Stimulated activated naive CD8-positive, alpha-beta T cell treated with anti-CD3 and anti-CD28 coated beads, Interleukin-15, Interleukin-2, amounts not matched to agents 100 ng/mL and 50 ng/mL, for 24 hours (primary cell): ENCODE data around the gene LRP1B.

Source experiments
- H3K27ac Mint-ChIP-seq: one replicate; pipeline ENCODE4 v1.8.0; 2021; ENCODE audit warnings: mild to moderate bottlenecking, mixed read lengths
- H3K27me3 Mint-ChIP-seq: one replicate; pipeline ENCODE4 v1.8.0; 2021; ENCODE audit warnings: mixed read lengths
- H3K36me3 Mint-ChIP-seq: one replicate; pipeline ENCODE4 v1.8.0; 2021; ENCODE audit warnings: low read depth, mixed read lengths
- H3K4me1 Mint-ChIP-seq: one replicate; pipeline ENCODE4 v1.8.0; 2021; ENCODE audit warnings: low read depth, mixed read lengths
- H3K4me3 Mint-ChIP-seq: one replicate; pipeline ENCODE4 v1.8.0; 2021; ENCODE audit warnings: mild to moderate bottlenecking, mixed read lengths
- H3K9me3 Mint-ChIP-seq: one replicate; pipeline ENCODE4 v1.8.0; 2021; ENCODE audit warnings: mixed read lengths

The LRP1B gene

DNA sequence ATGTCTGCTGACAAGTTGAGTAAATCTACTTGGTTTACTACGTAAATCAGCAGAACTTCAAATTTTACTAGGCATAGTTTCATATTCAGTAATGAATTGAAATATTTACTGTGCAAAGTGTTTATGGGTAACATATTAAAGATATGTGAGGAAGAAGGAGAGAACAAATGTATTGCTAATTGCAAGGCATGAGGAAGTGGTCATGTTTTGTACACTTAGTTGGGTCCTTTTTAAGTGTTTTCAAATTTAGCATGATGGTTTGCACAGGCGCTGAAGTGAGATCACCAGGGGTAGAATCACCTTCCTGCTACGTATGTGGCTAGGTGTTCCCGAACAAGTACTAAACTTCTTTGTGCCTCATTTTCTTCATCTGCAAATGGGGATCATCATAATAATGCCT lies 1534.4 kb downstream of the LRP1B start:
- Mint-ChIP-seq H3K9me3 (peaks cover 3% of the 10 kb centered on the region), H3K27ac (no peak overlapping the region), H3K36me3 (no peaks in the 10 kb centered on the region)

DNA sequence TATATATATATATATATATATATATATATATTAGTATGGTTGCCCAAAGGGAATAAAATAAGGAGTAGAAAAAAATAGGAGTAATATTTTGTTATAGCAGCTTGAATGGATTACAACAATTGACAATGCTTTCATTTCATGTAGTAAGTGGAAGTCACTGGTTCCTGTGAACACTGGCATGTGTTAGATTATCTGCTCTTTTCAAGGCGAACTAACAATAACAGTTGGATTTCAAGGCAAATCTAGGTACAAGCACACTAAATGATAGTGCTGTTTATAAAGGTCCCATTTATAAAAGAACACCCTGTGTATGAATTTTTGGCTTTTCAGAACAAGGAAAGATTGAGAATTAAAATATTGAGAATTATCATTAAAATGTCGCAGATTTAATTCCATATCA lies 1535.7 kb downstream of the LRP1B start:
- Mint-ChIP-seq H3K27me3 (no peaks in the 10 kb centered on the region), H3K36me3 (no peaks in the 10 kb centered on the region), H3K9me3 (peaks cover 3% of the 10 kb centered on the region), H3K4me1 (no peaks in the 10 kb centered on the region), H3K27ac (no peak overlapping the region), H3K4me3 (no peak overlapping the region)

More for the DNA sequence above, 1534.4 kb downstream of the LRP1B start:
- Mint-ChIP-seq H3K4me3 (no peak overlapping the region), H3K4me1 (no peaks in the 10 kb centered on the region), H3K27me3 (no peaks in the 10 kb centered on the region)

DNA sequence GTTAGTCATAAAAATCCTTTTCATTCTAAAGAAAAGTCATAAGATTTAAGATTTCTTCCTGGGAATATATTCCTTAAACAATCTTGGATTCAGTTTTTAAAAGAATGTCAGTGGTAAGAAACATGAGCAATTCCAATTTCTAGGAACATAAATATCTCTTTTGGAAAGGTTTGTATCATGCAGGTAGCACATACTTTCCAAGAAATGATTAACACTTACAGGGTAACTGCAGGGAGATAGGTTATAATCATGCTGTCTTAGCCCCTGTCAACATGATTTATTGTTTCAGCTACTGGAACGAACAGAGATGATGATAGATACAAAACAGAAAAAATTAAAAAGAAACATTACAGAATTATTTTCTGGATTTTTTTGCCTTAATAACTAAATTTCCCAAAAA lies 1537.7 kb downstream of the LRP1B start:
- H3K9me3 Mint-ChIP-seq = peaks cover 3% of the 10 kb centered on the region
- H3K27ac Mint-ChIP-seq = no peak overlapping the region
- H3K4me3 Mint-ChIP-seq = no peak overlapping the region
- H3K4me1 Mint-ChIP-seq = no peaks in the 10 kb centered on the region
- no peaks in the 10 kb centered on the region for H3K27me3 Mint-ChIP-seq
- H3K36me3 Mint-ChIP-seq = no peaks in the 10 kb centered on the region

DNA sequence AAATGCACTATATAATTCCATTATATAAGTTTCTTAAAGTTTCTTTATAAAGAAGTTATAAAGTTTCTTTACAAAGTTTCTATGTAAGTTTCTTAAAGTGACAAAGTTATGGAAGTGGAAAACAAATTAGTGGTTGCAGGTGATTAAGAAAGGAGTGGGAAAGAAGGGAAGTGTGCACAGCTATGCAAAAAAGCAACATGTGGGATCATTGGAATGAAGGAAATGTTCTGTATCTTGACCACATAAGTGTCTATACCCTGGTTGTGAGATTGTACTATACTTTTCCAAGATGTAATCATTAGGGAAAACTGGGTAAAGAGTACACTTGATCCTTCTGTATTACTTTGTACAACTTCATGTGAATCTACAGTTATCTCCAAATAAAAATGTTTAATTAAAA lies 1541.1 kb downstream of the LRP1B start:
- no peaks in the 10 kb centered on the region for H3K36me3 Mint-ChIP-seq
- H3K9me3 Mint-ChIP-seq = peaks cover 4% of the 10 kb centered on the region
- H3K4me1 Mint-ChIP-seq = no peaks in the 10 kb centered on the region
- H3K4me3 Mint-ChIP-seq = no peak overlapping the region
- H3K27ac Mint-ChIP-seq = no peak overlapping the region
- no peaks in the 10 kb centered on the region for H3K27me3 Mint-ChIP-seq

DNA sequence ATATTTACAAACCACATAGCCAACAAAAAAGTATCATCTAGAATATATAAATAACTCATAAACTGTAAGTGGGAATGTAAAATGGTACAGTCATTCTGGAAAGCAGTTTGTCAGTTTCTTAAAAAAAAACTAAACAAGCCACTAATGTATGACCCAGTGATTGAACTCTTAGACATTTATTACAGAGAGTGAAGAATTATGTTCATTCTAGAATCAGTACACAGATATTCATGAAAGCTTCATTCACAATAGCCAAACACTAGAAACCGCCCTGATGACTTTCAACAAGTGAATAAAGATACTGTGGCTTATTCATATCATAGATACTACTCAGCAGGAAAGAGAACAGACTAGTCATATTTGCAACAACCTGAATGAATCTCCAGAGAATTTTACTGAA lies 1541.5 kb downstream of the LRP1B start:
- Mint-ChIP-seq H3K36me3 (no peaks in the 10 kb centered on the region), H3K9me3 (peaks cover 4% of the 10 kb centered on the region), H3K27ac (no peak overlapping the region), H3K27me3 (no peaks in the 10 kb centered on the region), H3K4me3 (no peak overlapping the region), H3K4me1 (no peaks in the 10 kb centered on the region)

- Mint-ChIP-seq H3K36me3 (no peaks in the 10 kb centered on the region), H3K4me3 (no peak overlapping the region), H3K9me3 (peaks cover 4% of the 10 kb centered on the region), H3K4me1 (no peaks in the 10 kb centered on the region), H3K27ac (no peak overlapping the region), H3K27me3 (no peaks in the 10 kb centered on the region)
Measured at GRCh38 chr2:140586379-140586778, 1544.4 kb downstream of the LRP1B start.

GRCh38 chr2:140585016-140585415 lies 1545.8 kb downstream of the LRP1B start:
- no peak overlapping the region for H3K27ac Mint-ChIP-seq
- no peaks in the 10 kb centered on the region for H3K36me3 Mint-ChIP-seq
- peaks cover 4% of the 10 kb centered on the region for H3K9me3 Mint-ChIP-seq
- no peak overlapping the region for H3K4me3 Mint-ChIP-seq
- H3K27me3 Mint-ChIP-seq = no peaks in the 10 kb centered on the region
- H3K4me1 Mint-ChIP-seq = no peaks in the 10 kb centered on the region

GRCh38 chr2:140584471-140584870 lies 1546.3 kb downstream of the LRP1B start:
- Mint-ChIP-seq H3K36me3 (no peaks in the 10 kb centered on the region), H3K4me1 (no peaks in the 10 kb centered on the region), H3K27ac (no peak overlapping the region), H3K9me3 (peaks cover 4% of the 10 kb centered on the region), H3K27me3 (no peaks in the 10 kb centered on the region), H3K4me3 (no peak overlapping the region)

DNA sequence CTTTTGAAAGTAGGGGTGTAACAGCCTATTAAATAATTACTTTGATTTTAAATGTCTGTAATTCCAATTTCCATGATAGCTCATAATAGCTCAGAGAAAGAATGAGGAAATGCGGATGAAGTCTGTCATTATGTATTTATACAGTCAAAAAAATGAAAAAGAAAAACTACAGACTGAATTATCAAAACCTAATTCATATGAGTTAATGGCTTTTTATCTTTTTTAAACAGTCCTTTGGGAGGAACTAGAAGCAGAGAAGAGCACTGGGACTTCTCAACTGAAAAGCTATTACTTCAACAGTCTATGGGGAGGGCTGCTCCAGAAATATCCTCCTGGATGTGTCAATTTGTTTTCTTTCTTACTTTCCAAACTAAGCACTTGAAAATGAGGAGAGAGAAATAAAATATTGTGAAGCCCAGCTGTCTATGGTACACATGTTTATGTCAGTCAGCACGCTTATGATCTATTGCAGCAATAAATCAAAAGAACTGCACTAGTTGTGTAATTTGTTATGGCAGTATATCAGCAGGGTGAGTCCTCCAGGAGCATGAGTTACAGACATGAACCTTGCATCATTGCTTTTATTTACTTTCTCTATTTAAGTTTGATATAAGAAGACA lies 1550.2 kb downstream of the LRP1B start:
- no peak overlapping the region for H3K27ac Mint-ChIP-seq
- H3K4me3 Mint-ChIP-seq = no peak overlapping the region
- no peaks in the 10 kb centered on the region for H3K36me3 Mint-ChIP-seq
- no peaks in the 10 kb centered on the region for H3K27me3 Mint-ChIP-seq
- no peaks in the 10 kb centered on the region for H3K4me1 Mint-ChIP-seq
- H3K9me3 Mint-ChIP-seq = no peaks in the 10 kb centered on the region

DNA sequence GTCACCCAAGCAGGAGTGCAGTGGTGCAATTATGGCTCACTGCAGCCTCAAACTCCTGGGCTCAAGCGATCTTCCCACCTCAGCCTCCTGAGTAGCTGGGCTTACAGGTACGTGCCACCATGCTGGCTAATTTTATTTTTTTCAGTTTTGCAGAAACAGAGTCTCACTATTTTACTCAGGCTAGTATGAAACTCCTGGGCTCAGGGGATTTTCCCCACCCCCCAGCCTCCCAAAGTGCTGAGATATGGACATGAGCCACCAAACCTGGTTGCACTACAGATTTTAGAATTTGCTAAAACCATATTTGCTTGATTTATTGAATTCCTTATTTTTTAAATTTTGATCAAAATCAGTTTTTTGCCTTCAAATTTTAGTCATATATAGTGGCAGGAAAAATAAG lies 1553.4 kb downstream of the LRP1B start:
- H3K4me1 Mint-ChIP-seq = no peaks in the 10 kb centered on the region
- no peak overlapping the region for H3K4me3 Mint-ChIP-seq
- no peaks in the 10 kb centered on the region for H3K27me3 Mint-ChIP-seq
- no peak overlapping the region for H3K27ac Mint-ChIP-seq
- no peaks in the 10 kb centered on the region for H3K36me3 Mint-ChIP-seq
- peaks cover 4% of the 10 kb centered on the region for H3K9me3 Mint-ChIP-seq

DNA sequence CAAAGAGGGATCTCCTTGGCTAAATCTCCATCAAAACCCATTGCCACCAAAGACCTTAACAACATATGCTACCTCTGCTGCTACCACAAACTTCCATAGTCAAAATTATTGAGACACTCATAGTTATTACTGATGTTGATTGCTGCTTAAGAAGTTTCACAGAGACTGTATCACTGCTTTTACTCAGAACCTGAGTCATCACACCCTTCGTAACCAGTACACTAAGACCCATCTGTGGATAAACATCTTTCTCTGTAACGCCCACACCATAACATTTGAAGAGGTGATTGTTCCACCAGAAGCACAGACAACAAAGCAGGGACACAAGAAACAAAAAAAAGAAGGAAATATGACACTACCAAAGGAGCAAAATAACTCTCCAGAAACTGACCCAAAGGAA lies 1563.1 kb downstream of the LRP1B start:
- Mint-ChIP-seq H3K36me3 (no peaks in the 10 kb centered on the region), H3K9me3 (peaks cover 7% of the 10 kb centered on the region), H3K27ac (no peak overlapping the region)

GRCh38 chr2:140565756-140566155 lies 1565.1 kb downstream of the LRP1B start:
- H3K4me1 Mint-ChIP-seq = no peaks in the 10 kb centered on the region
- no peak overlapping the region for H3K4me3 Mint-ChIP-seq
- no peak overlapping the region for H3K27ac Mint-ChIP-seq
- no peaks in the 10 kb centered on the region for H3K36me3 Mint-ChIP-seq
- no peaks in the 10 kb centered on the region for H3K27me3 Mint-ChIP-seq
- H3K9me3 Mint-ChIP-seq = no peaks in the 10 kb centered on the region

More for the DNA sequence above, 1563.1 kb downstream of the LRP1B start:
- H3K27me3 Mint-ChIP-seq = no peaks in the 10 kb centered on the region
- no peaks in the 10 kb centered on the region for H3K4me1 Mint-ChIP-seq
- H3K4me3 Mint-ChIP-seq = no peak overlapping the region

DNA sequence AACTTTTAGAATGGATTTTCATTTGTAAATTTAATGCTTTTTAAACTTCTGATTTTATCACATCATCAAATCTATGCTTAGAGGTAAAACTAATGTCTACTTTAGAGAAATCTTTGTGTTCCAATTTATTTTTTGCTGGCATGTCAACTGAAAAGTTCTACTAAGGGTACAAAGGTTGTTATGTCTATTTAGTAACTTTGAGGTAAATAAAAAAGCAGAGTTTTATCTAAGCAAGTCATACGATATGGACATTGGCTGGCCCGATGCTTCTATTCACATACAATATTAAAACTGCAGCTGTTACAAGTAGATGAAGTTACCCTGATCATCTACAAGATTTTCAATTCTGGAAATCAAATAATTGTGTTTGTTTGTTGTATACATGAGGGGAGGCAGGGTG lies 1575.1 kb downstream of the LRP1B start:
- H3K27me3 Mint-ChIP-seq = no peaks in the 10 kb centered on the region
- no peaks in the 10 kb centered on the region for H3K4me1 Mint-ChIP-seq
- H3K27ac Mint-ChIP-seq = no peak overlapping the region
- peaks cover 6% of the 10 kb centered on the region for H3K9me3 Mint-ChIP-seq
- no peaks in the 10 kb centered on the region for H3K36me3 Mint-ChIP-seq
- H3K4me3 Mint-ChIP-seq = no peak overlapping the region

DNA sequence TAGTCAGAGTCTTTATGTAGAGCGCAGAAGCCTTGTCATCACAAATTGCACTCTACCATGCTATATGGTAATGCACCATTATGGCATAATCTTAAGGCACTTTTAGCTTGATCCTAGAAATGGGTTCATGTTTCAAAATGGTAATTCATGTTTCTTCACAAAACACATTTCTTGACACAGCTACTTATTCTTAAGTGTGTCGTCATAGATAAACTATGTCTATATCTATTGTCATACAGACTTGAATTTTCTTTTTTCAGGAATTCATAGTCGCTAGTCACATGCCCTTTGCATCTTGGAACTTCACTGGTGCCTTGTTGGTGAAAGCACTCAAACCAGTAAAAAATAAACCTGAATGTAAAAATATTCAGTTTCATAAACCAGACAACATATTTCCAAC lies 1578.2 kb downstream of the LRP1B start:
- Mint-ChIP-seq H3K27me3 (no peaks in the 10 kb centered on the region), H3K36me3 (no peaks in the 10 kb centered on the region), H3K9me3 (peaks cover 3% of the 10 kb centered on the region), H3K27ac (no peak overlapping the region), H3K4me3 (no peak overlapping the region), H3K4me1 (no peaks in the 10 kb centered on the region)

- Mint-ChIP-seq H3K27me3 (no peaks in the 10 kb centered on the region), H3K36me3 (no peaks in the 10 kb centered on the region), H3K9me3 (no peaks in the 10 kb centered on the region), H3K4me1 (no peaks in the 10 kb centered on the region), H3K4me3 (no peak overlapping the region), H3K27ac (no peak overlapping the region)
Measured at GRCh38 chr2:140551287-140551686, 1579.5 kb downstream of the LRP1B start.

DNA sequence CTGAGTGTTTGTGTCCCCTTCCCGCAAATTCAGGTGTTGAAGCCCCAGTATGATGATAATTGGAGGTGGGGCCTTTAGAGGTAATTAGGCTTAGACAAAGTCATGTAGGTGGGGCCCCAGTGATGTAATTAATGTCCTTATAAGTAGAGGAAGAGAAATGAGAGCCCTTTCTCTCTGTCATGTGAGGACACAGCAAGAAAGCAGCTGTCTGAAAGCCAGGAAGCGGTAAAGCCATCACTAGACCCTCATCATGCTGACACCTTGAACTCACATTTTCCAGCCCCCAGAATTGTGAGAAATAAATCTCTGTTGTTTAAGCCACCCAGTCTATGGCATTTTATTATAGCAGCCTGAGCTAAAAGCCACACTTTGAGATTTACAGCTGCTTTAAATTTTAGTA lies 1580.0 kb downstream of the LRP1B start:
- H3K4me1 Mint-ChIP-seq = no peaks in the 10 kb centered on the region
- no peak overlapping the region for H3K4me3 Mint-ChIP-seq
- H3K27me3 Mint-ChIP-seq = no peaks in the 10 kb centered on the region
- no peaks in the 10 kb centered on the region for H3K9me3 Mint-ChIP-seq
- H3K27ac Mint-ChIP-seq = no peak overlapping the region
- no peaks in the 10 kb centered on the region for H3K36me3 Mint-ChIP-seq
